SK-N-SH treated with all-trans-retinoic acid at 6 μM for 48 hours (cell line): Measurements from ENCODE around the gene KNSTRN.

ENCODE experiments used
- PPARA ChIP-seq: fragments of 250-450 bp; sonication (Bioruptor Pico); IDR thresholded peaks from 2 replicates; pipeline ENCODE4 v1.5.0; 2020; ENCODE audit warnings: mild to moderate bottlenecking, borderline replicate concordance
- SNAI2 ChIP-seq: fragments of 250-450 bp; sonication (Bioruptor Pico); IDR thresholded peaks from 2 replicates; pipeline ENCODE4 v1.5.0; 2020; ENCODE audit warnings: mild to moderate bottlenecking, moderate library complexity

- TF ChIP-seq SNAI2 (CRISPR knock-in tag) (0 out of 2 replicates have a peak, but pooled peaks have one; percentile 66), PPARA (CRISPR knock-in tag) (no peak)
These were observed 24.6 kb upstream of the KNSTRN start, which contains the start of gene DISP2 for GRCh38 chr15:40357723-40358470.
